ENCODE measurements around the gene CCDC61. TPM values are rescaled to one million over a fixed set of nuclear protein-coding genes. Genes with fewer than 3 reads are reported as not detected.
A peak's percentile ranks its signal among the peaks of the same experiment; 100 is the strongest.

CCDC61 gene
- total RNA-seq (2021; fragmentation: NEBNext Ultra II Directional; extraction: Animal tissue kit (Norgen Biotek cat#: 25700)) = 16.1 and 17.4 TPM in 2 replicates
- 7.8 and 11.5 TPM in 2 replicates for polyA plus RNA-seq (2011; rRNA removed)
- polyA plus RNA-seq (2011; cell fraction: cytosol; rRNA removed) = 10.1 TPM
- 28.3 TPM for polyA plus RNA-seq (2011; cell fraction: nucleus; rRNA removed)
- polyA plus RNA-seq (2012, experiment 1 of 2) = 8.6 to 11.4 TPM (median 10.5 TPM) in 4 replicates
- 7.5 TPM for polyA plus RNA-seq (2012, experiment 2 of 2)
- polyA plus RNA-seq (2013, experiment 1 of 2) = 7.2 TPM
- 7.1 TPM for polyA plus RNA-seq (2013, experiment 2 of 2)
- 4.9 and 6.1 TPM in 2 replicates for polyA minus RNA-seq (2011; rRNA and poly(A)+ RNA removed)
- 11.1 TPM for polyA minus RNA-seq (2011; cell fraction: cytosol; rRNA and poly(A)+ RNA removed)
- polyA minus RNA-seq (2011; cell fraction: nucleus; rRNA and poly(A)+ RNA removed) = 36.0 TPM
- long read RNA-seq, experiment 1, partial matches to known transcripts = 7 of 11 reads
- long read RNA-seq, experiment 1, other reads (novel, unspliced or antisense) = 3 of 11 reads
- long read RNA-seq, experiment 2, partial matches to known transcripts = 0 of 1 reads
- long read RNA-seq, experiment 2, other reads (novel, unspliced or antisense) = 1 of 1 reads

GRCh38 chr19:45994998-45995714 lies at the start of gene CCDC61:
TSS of gene CCDC61 (plus strand) at chr19:45995467. CDS start at chr19:46003019, 7,552 bp downstream.
- DNase-seq (ENCODE audit: low read depth in 1 of 2, low spot score in 2 of 2) (peak; percentile 96 to 97), FAIRE-seq (peak; percentile 97)
- H4K8ac ChIP-seq (ENCODE audit: extremely low read depth, insufficient read depth, low read length) = no peak within 1 kb of the TSS
- H3K18ac ChIP-seq (ENCODE audit: extremely low read depth, low read length) = no peak within 1 kb of the TSS
- no peak within 1 kb of the TSS for H4K5ac ChIP-seq (ENCODE audit: insufficient read length, low read depth, low read length)
- no peak within 1 kb of the TSS for H2BK120ac ChIP-seq (replicated peaks; ENCODE audit: low read depth, low read length)
- H2AK5ac ChIP-seq (ENCODE audit: low read depth, low read length) = no peak within 1 kb of the TSS
- no peaks in the 10 kb centered on the region for H4K20me1 ChIP-seq (replicated peaks in 1 of 2; ENCODE audit: control insufficient read depth in 1 of 2, insufficient read depth in 2 of 2, low read length in 2 of 2)
- POLR2A ChIA-PET (ENCODE audit: partially characterized antibody) = interaction anchor here (0.7 to 1.8 kb wide), 8 partner anchors 9 to 306 kb away, joined by 3 to 9 read pairs (median 4); partner anchors contain the start of gene NOVA2
- no peak within 1 kb of the TSS for H3K14ac ChIP-seq (ENCODE audit: insufficient read length)
- CTCF ChIA-PET (ENCODE audit: partially characterized antibody) = interaction anchor here (0.6 to 1.7 kb wide), 7 partner anchors 12 to 301 kb away, joined by 3 to 5 read pairs (median 4); no protein-coding TSS in a partner anchor
- H4K91ac ChIP-seq (replicated peaks; ENCODE audit: insufficient read length, low read length) = no peak within 1 kb of the TSS
- H2BK5ac ChIP-seq (ENCODE audit: low read depth, low read length) = no peak within 1 kb of the TSS
- peak within 1 kb of the TSS; percentile 56 to 82 (median 73) for H3K9ac ChIP-seq (replicated peaks in 1 of 4; ENCODE audit: extremely low read depth in 1 of 4, low read depth in 3 of 4, low read length in 3 of 4)
- WGBS, 2 experiments (ENCODE audit: extremely low coverage in 1 of 2, insufficient coverage in 1 of 2, insufficient read length in 1 of 2, insufficient replicate concordance in 2 of 2, low coverage in 1 of 2, low lambda C conversion rate in 2 of 2, missing lambda C conversion rate in 1 of 2) = 1% methylated on average over 34 of the region's 34 CpGs; no CpG with 5 or more reads in 1 of the 2 experiments
- H3K27ac ChIP-seq (ENCODE audit: low read depth, low read length) = peak within 1 kb of the TSS; percentile 57; the same call in 1 of the 2 replicates
- H3K23ac ChIP-seq (ENCODE audit: insufficient read length) = no peak within 1 kb of the TSS
- peak within 1 kb of the TSS; percentile 83 to 100 (median 89) for H3K4me3 ChIP-seq (ENCODE audit: extremely low read depth in 1 of 4, insufficient read depth in 2 of 4, low read depth in 3 of 4, low read length in 4 of 4)
- H3K9me3 ChIP-seq (ENCODE audit: insufficient read depth in 2 of 2, low read depth in 1 of 2, low read length in 1 of 2) = no peaks in the 10 kb centered on the region
- H3K79me2 ChIP-seq (ENCODE audit: control insufficient read depth in 1 of 2, insufficient read depth in 2 of 2, low read length in 2 of 2) = peaks cover 0 to 9% of the 10 kb centered on the region in 2 experiments; a peak in 2 of 4 replicates
- H3K4me1 ChIP-seq (replicated peaks in 1 of 4; ENCODE audit: control insufficient read depth in 3 of 4, insufficient read depth in 4 of 4, low read length in 3 of 4) = peaks cover 3 to 7% (median 4%) of the 10 kb centered on the region in 4 experiments; a peak in 6 of 7 replicates
- no peak within 1 kb of the TSS for H2BK20ac ChIP-seq (ENCODE audit: low read length)
- peaks cover 7% of the 10 kb centered on the region for H3K23me2 ChIP-seq (ENCODE audit: low read depth, low read length)
- no peak within 1 kb of the TSS for H2BK15ac ChIP-seq (ENCODE audit: low read length)
- H2AFZ ChIP-seq (ENCODE audit: low read length) = peak within 1 kb of the TSS; percentile 79; the same call in 1 of the 2 replicates
- peak within 1 kb of the TSS; percentile 95 to 97 for H3K4me2 ChIP-seq (ENCODE audit: insufficient read depth in 1 of 2, low read depth in 2 of 2, low read length in 2 of 2)
- no peaks in the 10 kb centered on the region for H3K27me3 ChIP-seq (replicated peaks in 1 of 4; ENCODE audit: control insufficient read depth in 3 of 4, extremely low read depth in 1 of 4, insufficient read depth in 3 of 4, low read length in 3 of 4)
- H3K56ac ChIP-seq (replicated peaks; ENCODE audit: insufficient read length, low read depth, low read length) = no peak within 1 kb of the TSS
- 0 out of 8 replicates have a peak, but pooled peaks cover 0 to 6% (median 0%) of the 10 kb centered on the region in 4 experiments for H3K36me3 ChIP-seq (ENCODE audit: control insufficient read depth in 2 of 4, insufficient read depth in 4 of 4, low read length in 3 of 4)
- H2BK12ac ChIP-seq (ENCODE audit: low read depth, low read length) = no peak within 1 kb of the TSS
- peaks cover 7% of the 10 kb centered on the region; the same call in 1 of the 2 replicates for H3K79me1 ChIP-seq (ENCODE audit: low read depth, low read length)
- no peak within 1 kb of the TSS for H3K4ac ChIP-seq (replicated peaks; ENCODE audit: insufficient read length, low read depth, low read length)
- TF ChIP-seq SP1 (IDR thresholded peaks at IDR 0.05; ENCODE audit: low read depth, low read length) (peak; percentile 99), MAX (IDR thresholded peaks at IDR 0.05) (peak; percentile 93), GABPA (IDR thresholded peaks at IDR 0.05; ENCODE audit: borderline replicate concordance, insufficient read depth, low read length) (0 out of 2 replicates have a peak, but pooled peaks have one; percentile 43), NRF1 (IDR thresholded peaks at IDR 0.05; ENCODE audit: low read depth, low read length) (peak; percentile 83), HDAC2 (IDR thresholded peaks at IDR 0.05; ENCODE audit: borderline replicate concordance in 1 of 2, low read depth in 2 of 2, low read length in 2 of 2) (0 out of 4 replicates have a peak, but pooled peaks have one; percentile 9 to 24), TAF1 (IDR thresholded peaks at IDR 0.05; ENCODE audit: low read depth, low read length) (peak; percentile 72), CREB1 (IDR thresholded peaks at IDR 0.05) (no peak; the same call in none of the 2 replicates), PHF8 (conservative IDR thresholded peaks at IDR 0.05; ENCODE audit: low read depth, low read length) (peak; percentile 72)

All from H1 (cell line).